ENCODE results near the gene DDAH1. TPM values are rescaled to one million over a fixed set of nuclear protein-coding genes. Genes with fewer than 3 reads are reported as not detected.

DDAH1 gene
- total RNA-seq, 6 experiments from 2014 or later: 54.9 to 94.9 (median 66.2) TPM

- intact Hi-C loops (cut with DNase I): no loop called here
- Histone ChIP-seq H3K36me3 (no peaks in the 10 kb centered on the region), H3K9me3 (no peaks in the 10 kb centered on the region), H3K27me3 (no peaks in the 10 kb centered on the region), H3K4me3 (no peak overlapping the region), H3K4me1 (no peaks in the 10 kb centered on the region), H3K27ac (no peak overlapping the region)
- WGBS (ENCODE audit: insufficient coverage, low coverage, low lambda C conversion rate, missing lambda C conversion rate): no CpG with 5 or more reads among the region's 1 CpG
- DNase-seq (no peak), ATAC-seq (no peak)
- no peak for TF ChIP-seq CTCF (IDR thresholded peaks at IDR 0.05)
- no peak for TF ChIP-seq POLR2A (IDR thresholded peaks at IDR 0.05)
Measured at GRCh38 chr1:85332575-85332974, 132.4 kb downstream of the DDAH1 start.

GRCh38 chr1:85330711-85331290 is 134.2 kb downstream of the DDAH1 start:
- no peak for TF ChIP-seq CTCF (IDR thresholded peaks at IDR 0.05)
- no peak for TF ChIP-seq POLR2A (IDR thresholded peaks at IDR 0.05)
- Histone ChIP-seq H3K4me1 (peaks cover 0 to 10% (median 3%) of the 10 kb centered on the region in 4 donors), H3K4me3 (no peak overlapping the region), H3K27ac (no peak overlapping the region), H3K27me3 (no peaks in the 10 kb centered on the region), H3K9me3 (no peaks in the 10 kb centered on the region), H3K36me3 (no peaks in the 10 kb centered on the region)
- intact Hi-C loops (cut with DNase I): no loop called here
- DNase-seq (no peak), ATAC-seq (peak in 1 of 4 donors; percentile 10)
- WGBS (ENCODE audit: insufficient coverage, low coverage, low lambda C conversion rate, missing lambda C conversion rate): 78% methylated on average over 6 of the region's 6 CpGs

GRCh38 chr1:85330214-85330631 is 134.7 kb downstream of the DDAH1 start:
- Histone ChIP-seq H3K27ac (no peak overlapping the region), H3K9me3 (no peaks in the 10 kb centered on the region), H3K27me3 (no peaks in the 10 kb centered on the region), H3K36me3 (no peaks in the 10 kb centered on the region), H3K4me1 (peaks cover 0 to 10% (median 3%) of the 10 kb centered on the region in 4 donors), H3K4me3 (no peak overlapping the region)
- no peak for DNase-seq
- WGBS (ENCODE audit: insufficient coverage, low coverage, low lambda C conversion rate, missing lambda C conversion rate): 63% methylated on average over 3 of the region's 3 CpGs
- no peak for TF ChIP-seq CTCF (IDR thresholded peaks at IDR 0.05)
- no peak for TF ChIP-seq POLR2A (IDR thresholded peaks at IDR 0.05)
- ATAC-seq: no peak
- intact Hi-C loops (cut with DNase I): no loop called here

- no peak for TF ChIP-seq POLR2A (IDR thresholded peaks at IDR 0.05)
- TF ChIP-seq CTCF (IDR thresholded peaks at IDR 0.05): no peak
- intact Hi-C loops (cut with DNase I): no loop called here
- 23% methylated on average over 2 of the region's 3 CpGs for whole genome bisulfite sequencing (ENCODE audit: insufficient coverage, low coverage, low lambda C conversion rate, missing lambda C conversion rate)
- peak; percentile 72 to 90 (median 80) for ATAC-seq
- Histone ChIP-seq H3K27ac (peak overlapping the region in 1 of 3 donors; percentile 32), H3K4me3 (no peak overlapping the region), H3K9me3 (no peaks in the 10 kb centered on the region), H3K36me3 (no peaks in the 10 kb centered on the region), H3K4me1 (peaks cover 0 to 10% (median 3%) of the 10 kb centered on the region in 4 donors), H3K27me3 (no peaks in the 10 kb centered on the region)
- DNase-seq: no peak
Measured at GRCh38 chr1:85328713-85329397, 136.1 kb downstream of the DDAH1 start.
